GM12864 (cell line): ENCODE data around the gene TLL1.

Experiments used
- DNase-seq: peaks from one replicate; pipeline ENCODE4 v3.0.0-alpha.2; 2011; ENCODE audit warnings: low read depth
- H3K4me3 ChIP-seq: 2 replicates; pipeline ENCODE4 v1.5.1; 2011; ENCODE audit warnings: mild to moderate bottlenecking, low read depth, low read length, control low read depth
- TF ChIP-seq, protein P1 (sequence below): IDR thresholded peaks from 2 replicates; pipeline ENCODE4 v1.5.1; 2011; ENCODE audit warnings: low read depth, mild to moderate bottlenecking, moderate library complexity, low read length, control low read depth, inconsistent platforms; ENCODE audit errors: missing control alignments

TLL1 gene

GRCh38 chr4:166104623-166105022, 231.6 kb downstream of the TLL1 start:
- DNase-seq: no peak
- TF ChIP-seq, protein P1, sequence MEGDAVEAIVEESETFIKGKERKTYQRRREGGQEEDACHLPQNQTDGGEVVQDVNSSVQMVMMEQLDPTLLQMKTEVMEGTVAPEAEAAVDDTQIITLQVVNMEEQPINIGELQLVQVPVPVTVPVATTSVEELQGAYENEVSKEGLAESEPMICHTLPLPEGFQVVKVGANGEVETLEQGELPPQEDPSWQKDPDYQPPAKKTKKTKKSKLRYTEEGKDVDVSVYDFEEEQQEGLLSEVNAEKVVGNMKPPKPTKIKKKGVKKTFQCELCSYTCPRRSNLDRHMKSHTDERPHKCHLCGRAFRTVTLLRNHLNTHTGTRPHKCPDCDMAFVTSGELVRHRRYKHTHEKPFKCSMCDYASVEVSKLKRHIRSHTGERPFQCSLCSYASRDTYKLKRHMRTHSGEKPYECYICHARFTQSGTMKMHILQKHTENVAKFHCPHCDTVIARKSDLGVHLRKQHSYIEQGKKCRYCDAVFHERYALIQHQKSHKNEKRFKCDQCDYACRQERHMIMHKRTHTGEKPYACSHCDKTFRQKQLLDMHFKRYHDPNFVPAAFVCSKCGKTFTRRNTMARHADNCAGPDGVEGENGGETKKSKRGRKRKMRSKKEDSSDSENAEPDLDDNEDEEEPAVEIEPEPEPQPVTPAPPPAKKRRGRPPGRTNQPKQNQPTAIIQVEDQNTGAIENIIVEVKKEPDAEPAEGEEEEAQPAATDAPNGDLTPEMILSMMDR: no peak
- no peak overlapping the region for H3K4me3 ChIP-seq

GRCh38 chr4:166121897-166122296, 248.9 kb downstream of the TLL1 start:
- no peak for DNase-seq
- TF ChIP-seq, protein P1: no peak
- no peak overlapping the region for H3K4me3 ChIP-seq

DNA sequence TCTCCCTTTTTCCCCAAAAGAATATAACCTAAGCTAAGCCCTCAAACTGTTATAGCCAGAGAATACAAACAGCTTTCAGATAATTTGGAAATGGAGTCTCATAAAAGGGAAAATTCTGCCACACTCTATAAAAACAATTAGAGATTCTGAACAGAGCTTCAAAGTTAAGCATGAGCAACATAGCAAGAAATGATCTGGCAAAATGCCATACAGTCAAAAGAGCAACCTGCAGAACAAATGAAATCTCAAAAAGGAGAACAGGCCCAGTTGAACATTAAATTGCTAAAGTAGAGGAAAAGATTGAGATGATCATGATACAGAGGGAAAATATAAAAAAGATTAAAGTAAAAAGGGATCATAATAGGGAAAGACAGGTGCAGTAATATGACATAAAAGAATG, 250.5 kb downstream of the TLL1 start:
- TF ChIP-seq, protein P1: no peak
- H3K4me3 ChIP-seq: no peak overlapping the region
- no peak for DNase-seq

DNA sequence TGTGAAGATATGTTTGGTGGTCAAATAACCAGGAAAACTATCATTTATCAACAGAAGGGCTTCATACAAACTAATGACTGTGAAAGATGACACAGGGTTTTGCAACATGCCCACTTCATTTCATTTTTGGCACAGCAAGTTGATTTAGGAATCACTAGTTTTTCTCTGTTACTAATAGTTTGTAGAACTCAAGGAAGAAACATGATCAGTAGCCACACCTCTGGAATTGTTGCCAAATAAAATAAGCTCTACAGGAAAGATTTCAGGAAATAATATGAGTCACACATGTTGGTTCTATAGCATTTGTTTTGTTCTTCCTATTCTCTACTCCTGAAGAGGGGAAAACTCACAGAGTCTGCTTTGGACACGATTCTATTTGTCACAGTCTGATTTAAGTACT, 255.4 kb downstream of the TLL1 start:
- H3K4me3 ChIP-seq: no peak overlapping the region
- no peak for DNase-seq
- TF ChIP-seq, protein P1: no peak

- TF ChIP-seq, protein P1: no peak
- no peak overlapping the region for H3K4me3 ChIP-seq
- DNase-seq: no peak
These were observed 261.2 kb downstream of the TLL1 start for GRCh38 chr4:166134285-166134684.

DNA sequence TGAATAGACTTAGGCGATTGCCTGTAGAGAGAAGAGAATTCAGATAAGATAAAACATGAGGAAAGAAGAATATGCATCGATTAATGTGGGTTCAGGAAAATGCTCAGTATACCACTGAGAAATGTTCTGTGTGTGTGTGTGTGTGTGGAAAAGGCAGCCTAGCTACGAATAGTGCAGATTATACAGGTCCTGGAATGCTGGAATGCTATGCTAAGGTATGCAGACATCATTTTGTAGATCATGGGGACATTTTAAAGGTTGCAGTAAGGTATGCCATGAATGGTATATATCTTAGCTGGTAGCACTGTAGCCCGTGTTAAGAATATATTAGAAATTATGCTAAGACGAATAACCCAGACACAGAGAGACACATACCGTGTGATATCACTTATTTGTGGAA, 267.9 kb downstream of the TLL1 start:
- TF ChIP-seq, protein P1: no peak
- no peak overlapping the region for H3K4me3 ChIP-seq
- DNase-seq: no peak

DNA sequence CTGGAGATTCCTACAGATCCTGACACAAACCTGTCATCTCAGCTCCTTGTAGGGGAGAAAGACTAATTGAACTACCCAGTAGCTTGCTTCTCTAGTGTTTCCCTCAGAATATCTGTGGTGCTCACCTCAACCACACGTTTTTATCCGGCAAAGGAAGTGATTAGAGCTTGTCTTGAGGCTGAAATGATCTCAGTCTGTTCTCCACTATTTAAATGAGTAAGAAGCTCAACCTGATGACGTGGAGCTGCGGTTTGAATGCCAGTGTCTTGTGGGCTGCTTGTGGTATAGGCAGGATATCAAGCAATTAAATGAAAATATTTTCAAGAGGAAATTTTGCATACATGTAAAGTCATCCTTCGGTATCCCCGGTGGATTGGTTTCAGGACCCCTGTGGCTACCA, 270.2 kb downstream of the TLL1 start:
- TF ChIP-seq, protein P1: no peak
- no peak for DNase-seq
- H3K4me3 ChIP-seq: no peak overlapping the region
